Measurements from ENCODE around the gene ATOH7. TPM values are rescaled to one million over a fixed set of nuclear protein-coding genes. Genes with fewer than 3 reads are reported as not detected.
"Not testable (repeated sequence)": the region's sequence is repeated elsewhere in the genome, so short reads cannot be mapped to it uniquely, and the experiment has no call there.

Gene ATOH7
- total RNA-seq, 1 donor from 2014 or later, result not detected

DNA sequence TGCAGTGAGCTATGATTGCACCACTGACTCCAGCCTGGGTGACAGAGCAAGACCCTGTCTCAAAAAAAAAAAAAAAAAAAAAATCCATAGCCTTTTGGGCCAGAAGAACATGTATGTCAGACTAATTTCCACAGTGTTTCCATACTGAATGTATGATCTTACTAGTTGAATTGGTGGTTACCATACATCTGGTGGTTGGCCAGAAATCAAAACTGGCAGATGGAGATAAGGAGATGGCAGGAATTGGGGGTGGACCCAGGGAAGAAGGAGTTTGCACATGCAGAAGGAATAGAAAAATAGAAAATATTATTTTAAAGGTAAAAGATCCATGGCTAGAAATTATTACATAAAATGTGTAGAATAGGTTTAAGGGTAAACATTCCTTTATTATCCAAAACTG lies 3.7 kb upstream of the ATOH7 start:
- no peak for ATAC-seq

DNA sequence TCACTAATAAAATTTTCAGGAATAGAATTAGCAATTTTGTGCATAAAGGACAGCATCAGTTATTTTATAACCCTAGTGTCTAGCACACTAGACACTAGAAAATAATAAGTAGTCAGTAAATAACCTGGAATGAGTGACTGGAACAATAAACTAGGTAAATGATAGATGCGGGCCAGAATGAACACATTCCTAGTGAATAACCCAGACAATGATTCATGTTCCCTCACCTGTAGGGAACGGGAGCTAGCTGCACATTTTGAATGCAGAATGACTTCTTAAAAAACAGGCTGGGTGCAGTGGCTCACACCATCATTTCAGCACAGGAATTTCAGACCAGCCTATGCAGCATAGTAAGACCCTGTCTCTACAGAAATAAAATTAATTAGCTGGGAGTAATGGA lies 3.2 kb upstream of the ATOH7 start:
- ATAC-seq, result peak; percentile 23

DNA sequence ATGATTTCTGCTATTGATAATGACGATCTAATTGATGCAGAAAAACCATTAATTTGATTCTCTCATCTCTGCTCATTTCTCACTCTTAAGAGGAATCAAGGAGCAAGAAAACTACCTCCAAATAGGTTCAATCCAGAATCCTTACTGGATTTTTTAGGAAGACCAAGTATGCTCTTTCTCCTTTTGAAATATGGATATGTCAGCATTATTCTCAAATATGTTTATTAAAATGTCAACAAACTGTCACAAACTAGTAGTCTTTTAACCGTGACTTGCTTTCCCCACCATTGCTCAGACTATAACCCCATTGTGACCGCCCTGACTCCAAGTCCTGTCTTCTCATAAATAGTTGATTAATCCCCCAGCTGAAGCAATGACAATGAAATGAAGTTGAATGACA lies 1.1 kb upstream of the ATOH7 start:
- no peak for ATAC-seq

DNA sequence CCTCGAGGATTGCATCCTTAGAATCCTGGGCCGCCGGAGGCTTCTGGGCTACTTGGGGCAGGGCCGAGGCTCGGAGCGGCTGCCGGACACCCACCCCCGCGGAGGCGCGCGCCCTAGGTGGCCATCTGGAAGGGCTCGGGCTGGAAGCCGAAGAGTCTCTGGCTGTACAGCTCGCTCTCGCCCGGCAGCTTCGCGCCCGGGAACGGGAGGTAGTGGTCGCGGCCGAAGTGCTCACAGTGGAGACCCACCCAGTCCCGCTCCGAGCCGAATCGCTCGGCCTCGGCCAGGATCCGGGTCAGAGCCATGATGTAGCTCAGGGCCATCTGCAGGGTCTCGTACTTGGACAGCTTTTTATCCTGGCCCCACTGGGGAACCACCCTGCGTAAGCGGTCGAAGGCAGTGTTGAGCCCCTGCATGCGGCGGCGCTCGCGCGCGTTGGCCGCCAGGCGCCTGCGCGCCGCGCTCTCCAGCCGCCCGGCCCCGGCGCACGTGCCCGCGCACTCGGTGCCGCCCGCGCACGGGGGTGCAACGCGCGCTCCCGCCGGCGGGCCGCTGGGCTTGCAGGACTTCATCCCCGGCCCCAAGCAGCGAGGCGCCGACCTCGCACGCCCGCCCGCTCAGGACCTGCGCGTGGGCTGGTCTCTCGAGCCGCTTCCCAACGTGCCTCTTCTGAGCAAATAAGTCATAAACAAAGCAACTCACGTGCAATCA lies 652 bp downstream of the ATOH7 start:
- peak; percentile 76 for ATAC-seq

DNA sequence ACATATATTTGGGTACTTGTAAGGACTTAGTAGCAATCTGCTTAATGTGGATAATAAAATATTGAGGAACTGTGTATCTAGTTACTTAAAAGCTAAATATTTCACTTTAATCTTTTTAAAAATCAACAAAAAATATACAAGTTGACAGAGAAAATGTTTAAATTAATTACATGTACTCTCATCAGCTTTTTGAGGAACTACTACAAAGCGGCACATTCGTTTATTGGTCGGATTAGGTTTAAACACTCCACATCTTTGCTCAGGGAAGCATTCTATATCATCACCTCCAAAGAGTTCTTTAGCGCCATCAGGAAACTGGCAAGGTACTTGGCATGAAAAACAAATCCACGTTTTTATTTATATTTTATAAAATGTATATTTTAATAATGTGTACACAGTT lies 1.6 kb downstream of the ATOH7 start:
- ATAC-seq, result no peak

DNA sequence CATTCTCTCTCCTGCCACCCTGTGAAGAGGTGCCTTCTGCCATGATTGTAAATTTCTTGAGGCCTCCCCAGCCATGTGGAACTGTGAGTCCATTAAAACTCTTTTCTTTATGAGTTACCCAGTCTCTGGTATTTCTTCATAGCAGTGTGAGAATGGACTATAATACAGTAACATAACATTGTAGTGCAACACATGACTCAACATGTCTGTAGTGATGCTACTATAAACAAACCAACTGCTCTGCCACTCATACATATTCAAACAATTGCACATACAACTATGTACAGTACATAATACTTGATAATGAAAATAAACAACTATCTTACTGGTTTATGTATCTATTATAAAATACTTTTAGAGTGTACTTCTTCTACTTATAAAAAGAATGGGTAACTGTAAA lies 7.1 kb downstream of the ATOH7 start:
- peak; percentile 89 for ATAC-seq

DNA sequence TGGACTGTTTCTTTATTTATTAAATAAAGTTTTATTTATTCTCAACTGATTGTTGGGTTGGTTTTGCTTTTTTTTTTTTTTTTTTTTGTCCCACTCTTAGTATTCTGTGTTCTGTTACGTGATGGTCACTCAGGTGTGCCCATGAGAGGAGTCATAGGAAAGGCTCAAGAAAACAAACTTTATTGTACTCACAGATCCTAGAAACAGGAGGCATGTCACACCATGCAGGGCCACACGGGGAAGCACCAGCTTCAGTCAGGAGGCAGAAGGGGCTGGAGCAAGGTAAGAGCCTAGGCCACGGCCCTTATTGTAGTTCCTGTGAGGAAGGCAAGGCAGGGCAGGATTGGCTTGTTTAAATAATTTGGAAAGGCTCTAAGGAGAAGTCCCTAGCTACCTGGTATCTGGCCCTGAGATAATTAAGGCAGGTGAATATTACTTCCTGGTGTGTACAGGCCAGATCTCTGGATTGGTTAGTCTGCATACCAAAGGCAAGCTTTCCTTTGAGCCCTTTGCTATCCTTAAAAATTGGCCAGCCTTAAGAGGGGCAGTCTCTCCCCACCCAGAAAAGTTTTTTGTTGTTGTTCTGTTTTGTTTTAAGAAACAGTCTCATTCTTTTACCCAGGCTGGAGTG lies 8.3 kb downstream of the ATOH7 start:
- ATAC-seq, result peak; percentile 32

DNA sequence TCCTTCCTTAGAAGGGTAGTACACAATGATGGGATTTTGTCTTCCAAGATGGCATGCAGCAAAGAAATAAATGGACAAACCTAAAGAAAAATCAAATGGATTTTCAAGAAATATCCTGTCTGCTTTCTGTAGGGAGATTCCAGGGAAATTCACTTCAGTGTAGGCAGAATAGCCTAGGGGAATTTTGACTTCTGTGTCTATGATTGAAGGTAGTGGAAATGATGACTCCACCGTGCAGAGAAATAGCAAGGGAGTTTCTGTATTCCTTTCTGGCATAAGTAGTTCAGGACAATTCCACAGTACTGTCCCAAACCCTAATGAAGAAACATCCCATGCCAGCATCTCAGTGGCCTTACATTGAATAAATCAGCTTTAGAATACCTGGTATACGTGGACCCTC lies 9.5 kb downstream of the ATOH7 start:
- no peak for ATAC-seq

DNA sequence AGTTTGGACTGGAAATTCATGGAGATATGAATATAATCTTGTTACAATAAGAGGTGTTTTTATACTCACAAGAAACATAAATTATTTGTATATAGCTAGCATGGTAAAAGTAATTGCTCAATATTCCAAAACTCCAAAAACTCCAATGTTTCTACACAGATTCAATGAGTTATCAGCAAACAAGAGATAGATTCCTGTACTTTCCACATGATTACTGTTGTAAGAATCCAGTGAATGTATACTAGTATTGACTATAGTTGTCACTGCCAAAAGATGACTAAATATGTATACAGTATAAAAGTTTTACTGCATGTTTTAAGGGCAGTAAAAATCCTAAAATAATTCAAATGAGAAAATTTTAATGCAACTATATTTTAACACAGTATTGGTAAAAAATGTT lies 10.7 kb downstream of the ATOH7 start:
- no peak for ATAC-seq

DNA sequence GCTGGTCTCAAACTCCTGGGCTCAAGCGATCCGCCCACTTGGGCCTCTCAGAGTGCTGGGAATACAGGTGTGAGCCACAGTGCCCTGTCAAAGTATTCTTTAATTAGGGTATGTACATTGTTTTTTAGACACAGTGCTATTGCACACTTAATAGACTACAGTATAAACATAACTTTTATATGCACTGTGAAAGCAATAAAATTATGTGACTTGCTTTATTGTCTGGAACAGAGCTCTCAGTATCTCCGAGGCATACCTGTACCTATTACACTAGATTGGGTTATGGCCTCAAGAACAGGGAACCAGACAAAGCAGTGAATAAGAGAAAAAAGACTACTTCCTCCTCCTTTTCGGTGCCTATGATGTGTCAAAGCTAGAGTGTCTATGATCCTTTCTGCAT lies 13.1 kb downstream of the ATOH7 start:
- no peak for ATAC-seq

DNA sequence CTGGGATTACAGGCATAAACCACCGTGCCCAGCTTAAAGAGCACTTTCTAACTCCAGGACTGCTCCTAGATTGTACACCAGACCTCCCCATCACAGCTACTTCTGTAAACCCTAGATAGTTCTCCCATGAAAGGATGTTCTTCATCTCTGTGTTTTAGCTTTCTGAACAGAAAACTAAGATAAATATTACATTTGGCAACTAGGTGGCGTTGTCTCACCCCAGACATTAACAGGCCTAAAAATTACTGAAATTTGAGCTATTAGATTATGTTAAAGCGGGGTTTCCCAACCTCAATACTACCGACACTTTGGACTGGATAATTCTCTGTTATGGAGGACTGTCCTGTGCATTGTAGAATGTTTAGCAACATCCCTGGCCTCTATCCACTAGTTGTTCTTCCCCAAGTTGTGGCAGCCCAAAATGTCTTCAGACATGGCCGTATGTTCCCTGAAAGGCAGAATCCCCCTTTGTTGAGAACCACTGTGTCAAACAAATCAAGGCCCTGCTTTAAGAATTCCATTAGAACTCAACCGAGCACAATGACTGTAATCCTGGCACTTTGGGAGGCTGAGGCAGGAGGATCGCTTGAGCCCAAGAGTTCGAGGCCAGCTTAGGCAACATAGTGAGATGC lies 19.1 kb downstream of the ATOH7 start:
- ATAC-seq, result no peak

DNA sequence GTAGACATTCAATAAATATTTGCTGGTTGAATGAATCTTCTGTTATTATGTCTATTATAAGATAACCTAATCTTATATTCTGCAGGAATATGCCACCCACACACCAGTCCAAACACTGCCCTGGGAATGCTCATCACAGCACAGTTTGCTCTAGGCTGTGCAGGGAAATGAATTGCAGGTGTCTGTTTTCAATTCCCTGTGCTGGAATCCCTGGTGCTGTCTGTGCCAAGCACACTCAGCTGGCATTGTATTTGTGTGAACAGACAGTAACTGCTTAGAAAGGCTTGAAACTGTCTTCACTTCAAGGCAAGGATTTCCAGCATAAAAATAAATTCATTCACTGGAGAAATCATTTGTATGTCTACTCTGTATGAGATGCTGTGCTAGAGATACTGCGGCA lies 20.2 kb downstream of the ATOH7 start:
- ATAC-seq, result no peak

DNA sequence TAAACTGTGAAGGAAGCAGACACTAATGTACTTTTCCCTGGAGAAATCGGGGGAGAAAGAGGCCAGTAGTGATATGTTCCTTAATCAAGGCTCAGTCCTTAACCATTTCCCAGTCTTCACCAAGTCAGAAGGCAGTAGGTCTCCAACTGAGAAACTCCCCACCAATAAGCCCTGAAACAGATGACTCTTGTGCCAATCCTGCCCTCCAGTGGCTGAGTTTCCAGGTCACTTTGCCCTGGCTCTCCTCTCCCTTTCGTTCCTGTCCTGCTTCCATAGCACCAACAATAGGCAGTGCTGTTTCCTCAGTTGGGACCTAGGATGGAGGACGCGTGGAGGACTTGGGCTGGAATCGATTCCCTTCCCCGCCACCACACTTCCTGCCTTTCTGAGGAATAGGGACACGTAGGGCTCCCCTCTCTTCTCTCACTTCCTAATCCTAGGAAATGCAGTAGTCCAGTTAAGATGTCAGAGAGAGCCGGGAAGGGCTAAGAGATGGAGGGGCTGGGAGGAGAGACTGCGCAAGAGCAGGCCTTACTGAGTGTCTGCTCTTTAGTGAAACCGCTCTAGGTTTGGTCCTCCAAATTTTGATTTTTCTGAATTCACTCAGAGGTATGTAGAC lies 23.4 kb downstream of the ATOH7 start:
- peak; percentile 60 for ATAC-seq

DNA sequence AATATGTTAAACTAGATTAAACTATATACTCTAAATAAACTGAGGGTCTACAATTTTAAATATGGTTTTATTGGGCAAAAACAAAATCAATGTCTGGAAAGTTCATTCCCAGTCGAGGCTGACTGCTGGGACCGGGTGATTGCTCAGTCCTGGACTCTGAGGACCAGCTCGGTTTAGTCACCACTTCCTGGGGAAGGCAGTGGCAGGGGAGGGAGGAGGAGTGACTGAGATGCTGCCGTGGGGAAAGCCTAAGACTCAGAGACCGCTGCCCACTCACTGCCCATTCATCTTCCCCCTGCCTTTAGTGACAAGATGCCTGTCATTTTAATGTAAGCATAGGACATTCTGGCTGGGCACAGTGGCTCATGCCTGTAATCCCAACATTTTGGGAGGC lies 29.0 kb downstream of the ATOH7 start:
- ATAC-seq, result no peak

DNA sequence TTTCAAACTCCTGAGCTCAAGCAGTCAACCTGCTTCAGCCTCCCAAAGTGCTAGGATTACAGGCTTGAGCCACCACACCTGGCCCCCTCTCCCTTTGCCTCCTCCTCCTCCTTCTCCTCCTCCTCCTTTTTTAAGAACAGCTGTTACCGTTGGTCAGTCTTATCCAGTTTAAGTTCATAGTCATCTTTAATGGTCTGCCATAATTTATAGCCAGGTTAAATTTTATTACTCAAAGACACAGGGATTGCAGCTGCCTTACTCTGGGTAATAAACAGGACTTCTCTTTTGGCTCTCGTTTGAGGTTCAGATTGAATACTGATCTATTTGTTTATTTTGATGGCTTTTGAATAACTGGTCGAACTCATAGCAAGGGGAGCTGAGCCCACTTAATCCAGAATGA lies 35.2 kb downstream of the ATOH7 start:
- no peak for ATAC-seq

DNA sequence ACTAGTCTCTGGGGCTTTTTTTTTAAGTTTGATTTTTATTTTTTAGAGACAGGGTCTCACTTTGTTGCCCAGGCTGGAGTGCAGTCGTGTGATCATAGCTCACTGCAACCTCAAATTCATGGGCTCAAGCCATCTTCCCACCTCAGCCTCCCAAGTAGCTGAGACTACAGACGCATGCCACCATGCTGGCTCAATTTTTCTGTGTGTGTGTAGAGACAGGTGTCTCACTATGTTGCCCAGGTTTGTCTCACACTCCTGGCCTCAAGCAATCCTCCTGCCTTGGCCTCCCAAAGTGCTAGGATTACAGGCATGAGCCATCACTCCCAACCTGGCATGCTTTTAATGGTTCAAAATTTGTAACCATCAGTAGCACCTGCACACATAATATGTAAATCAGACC lies 36.1 kb downstream of the ATOH7 start:
- not testable (repeated sequence) for ATAC-seq

DNA sequence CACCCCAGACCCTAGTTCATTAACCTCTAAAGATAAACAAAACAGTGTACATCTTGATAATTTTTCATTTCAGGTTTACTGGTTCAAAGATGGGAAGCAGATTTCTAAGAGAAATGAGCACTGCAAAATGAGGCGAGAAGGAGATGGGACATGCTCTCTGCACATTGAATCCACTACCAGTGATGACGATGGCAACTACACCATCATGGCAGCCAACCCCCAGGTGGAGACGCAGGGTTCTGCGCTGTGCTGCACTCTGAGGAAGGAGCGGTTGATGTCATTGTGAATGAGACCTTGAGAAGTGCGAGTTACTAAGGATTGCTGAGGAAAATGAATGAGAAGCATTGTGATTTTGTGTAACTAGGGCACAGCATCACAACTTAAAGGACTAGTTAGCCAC lies 37.6 kb downstream of the ATOH7 start:
- no peak for ATAC-seq

DNA sequence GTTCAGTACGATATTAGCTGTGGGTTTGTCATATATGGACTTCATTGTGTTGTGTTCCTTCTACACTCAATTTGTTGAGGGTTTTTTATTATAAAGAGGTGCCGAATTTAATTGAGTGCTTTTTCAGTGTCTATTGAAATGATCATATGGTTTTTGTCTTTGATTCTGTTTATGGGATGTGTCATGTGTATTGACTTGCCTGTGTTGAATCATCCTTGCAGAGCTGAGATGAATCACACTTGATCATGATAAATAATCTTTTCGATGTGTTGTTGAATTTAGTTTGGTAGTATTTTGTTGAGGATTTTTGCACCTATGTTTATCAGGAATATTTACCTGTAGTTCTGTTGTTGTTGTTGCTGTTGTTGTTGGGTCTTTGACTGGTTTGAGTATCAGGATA lies 39.8 kb downstream of the ATOH7 start:
- ATAC-seq, result peak; percentile 20

DNA sequence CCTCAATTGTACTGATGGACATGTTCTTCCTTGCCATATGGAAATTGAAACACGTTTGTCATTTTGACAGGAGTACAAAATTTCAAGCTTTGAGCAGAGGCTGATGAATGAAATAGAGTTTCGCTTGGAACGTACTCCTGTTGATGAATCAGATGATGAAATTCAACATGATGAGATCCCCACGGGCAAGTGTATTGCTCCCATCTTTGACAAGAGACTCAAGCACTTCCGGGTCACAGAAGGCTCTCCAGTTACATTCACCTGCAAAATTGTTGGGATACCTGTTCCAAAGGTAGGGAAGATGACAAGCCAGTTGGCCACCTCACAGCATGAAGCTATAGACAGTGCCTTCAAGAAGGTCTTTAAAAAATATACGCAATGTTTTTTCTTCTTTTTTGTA lies 43.1 kb downstream of the ATOH7 start:
- peak; percentile 58 for ATAC-seq

DNA sequence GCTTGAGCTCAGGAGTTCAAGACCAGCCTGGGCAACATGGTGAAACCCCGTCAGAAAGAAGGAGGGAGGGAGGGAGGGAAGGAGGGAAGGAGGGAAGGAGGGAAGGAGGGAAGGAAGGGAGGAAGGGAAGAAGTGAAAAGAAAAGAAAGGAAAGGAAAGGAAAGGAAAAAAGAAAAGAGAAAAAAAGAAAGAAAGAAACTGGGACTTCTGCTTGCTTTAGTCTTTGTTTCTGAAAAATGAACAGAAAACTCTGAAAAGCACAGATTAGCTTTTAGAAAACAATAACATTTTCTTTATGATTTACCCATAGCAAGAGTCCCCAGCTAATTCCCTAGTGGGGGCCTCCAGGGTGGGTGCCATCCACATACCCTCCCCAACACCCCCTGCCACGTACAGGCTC lies 46.8 kb downstream of the ATOH7 start:
- ATAC-seq, result no peak

DNA sequence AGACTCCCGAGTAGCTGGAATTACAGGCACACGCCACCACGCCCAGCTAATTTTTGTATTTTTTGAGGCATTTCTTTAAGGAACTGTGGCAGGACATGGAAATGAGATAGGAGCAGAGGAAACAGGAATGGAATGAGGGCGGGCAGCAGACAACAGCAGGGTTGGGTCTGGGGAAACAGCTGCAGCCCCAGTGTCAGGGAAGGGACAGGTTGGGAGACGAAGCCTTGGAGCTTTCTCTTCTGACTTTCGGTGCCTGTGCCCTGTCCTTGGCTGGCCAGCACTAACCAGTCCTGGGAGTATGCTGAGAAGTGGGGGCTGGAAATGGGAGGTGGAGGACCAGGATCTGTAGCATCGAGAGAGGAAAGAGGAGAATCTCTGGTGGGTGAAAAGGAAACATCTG lies 47.4 kb downstream of the ATOH7 start:
- no peak for ATAC-seq

Data from esophagus mucosa (tissue), 1 donor.